ENCODE measurements around the gene RLF.

DNA sequence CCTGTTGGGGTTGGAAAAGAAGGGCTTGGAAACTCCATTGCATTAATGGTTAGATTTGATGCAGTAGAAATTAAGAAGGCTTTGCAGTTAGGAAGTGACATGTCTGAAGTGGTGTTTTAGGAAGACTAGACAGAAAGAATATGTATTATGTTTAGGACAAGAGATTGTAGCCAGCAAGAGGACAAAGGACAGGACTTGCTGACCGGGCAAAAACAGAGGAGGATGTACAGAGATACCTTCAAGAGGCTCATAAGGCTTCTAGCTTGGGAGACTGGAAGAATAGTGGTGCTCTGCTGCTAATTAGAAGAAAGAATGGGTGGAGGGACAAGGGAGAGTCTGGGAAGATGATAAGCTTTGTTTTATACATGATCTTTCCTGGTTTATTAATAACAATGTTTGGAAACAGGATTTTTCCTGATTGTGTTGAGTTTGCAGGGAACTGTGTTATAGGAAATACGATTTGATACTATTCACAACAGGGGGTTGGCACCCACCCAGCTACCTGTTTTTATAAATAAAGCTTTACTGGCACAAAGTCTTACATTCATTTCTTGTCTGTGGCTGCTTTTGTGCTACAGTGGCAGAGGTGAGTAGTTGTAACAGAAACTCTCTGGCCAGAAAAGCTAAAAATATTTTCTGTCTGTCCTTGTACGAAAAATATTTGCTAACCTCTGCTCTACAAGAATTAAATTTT lies 49.5 kb downstream of the RLF start:
- TF ChIP-seq CTCF (IDR thresholded peaks at IDR 0.05) (no peak), POLR2A (IDR thresholded peaks at IDR 0.05) (no peak), POLR2AphosphoS5 (IDR thresholded peaks at IDR 0.05) (no peak)
